Eye (tissue), 1 donor: ENCODE results near the gene SREBF1.

ENCODE experiments used
- DNase-seq: peaks from one replicate; pipeline ENCODE4 v3.0.0-alpha.2; 2015

Gene SREBF1

GRCh38 chr17:17822616-17823015 lies 14.2 kb downstream of the SREBF1 start:
- DNase-seq = no peak

DNA sequence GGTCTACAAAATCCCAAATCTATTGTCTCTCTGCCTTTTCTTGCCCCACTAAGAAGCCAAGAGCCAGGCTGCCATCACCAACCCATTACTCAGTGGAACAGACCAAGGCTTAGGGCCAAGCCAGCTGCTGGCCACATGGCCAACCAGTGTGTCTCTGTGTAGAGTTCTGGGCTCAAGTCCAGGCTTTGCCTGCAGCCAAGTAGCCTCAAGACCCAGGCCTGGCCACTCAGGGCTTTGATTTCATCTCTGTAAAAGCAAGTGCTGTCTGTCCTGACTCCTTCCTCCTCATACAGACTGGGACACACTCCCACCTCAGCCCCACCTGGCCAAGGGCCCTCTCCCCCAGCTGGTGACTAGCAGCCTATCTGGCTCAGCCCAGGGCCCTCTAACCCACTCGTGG lies 14.6 kb downstream of the SREBF1 start:
- no peak for DNase-seq

DNA sequence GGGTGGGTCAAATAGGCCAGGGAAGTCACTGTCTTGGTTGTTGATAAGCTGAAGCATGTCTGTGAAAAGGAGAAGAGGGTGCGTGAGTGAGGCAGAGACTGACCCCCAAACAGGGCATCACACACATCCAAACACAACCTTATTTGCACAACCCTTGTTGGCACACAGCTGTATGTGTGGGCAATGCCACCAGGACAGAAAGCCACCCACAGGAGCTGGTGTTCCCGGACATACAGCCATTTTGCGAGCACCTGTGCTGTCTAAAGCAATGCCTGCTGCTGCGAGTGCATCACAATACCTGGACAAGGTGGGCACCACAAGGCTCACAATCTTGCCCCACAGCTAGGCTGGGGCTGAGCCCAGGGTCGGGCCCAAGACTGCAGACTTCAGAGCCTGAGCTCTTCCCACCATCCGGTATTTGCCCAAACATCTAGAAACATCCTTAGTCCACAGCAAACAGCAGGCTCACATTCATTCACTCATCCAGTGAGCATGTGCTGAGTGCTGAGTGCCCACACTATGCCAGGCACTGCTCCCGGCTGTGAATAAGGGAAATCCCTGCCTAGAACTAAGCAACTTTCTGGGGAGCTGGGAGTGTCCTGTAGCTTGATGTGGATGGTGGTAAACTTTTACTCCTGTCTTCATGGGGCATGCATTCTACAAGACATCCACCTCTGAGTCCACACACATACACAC lies 16.2 kb downstream of the SREBF1 start:
- no peak for DNase-seq

DNA sequence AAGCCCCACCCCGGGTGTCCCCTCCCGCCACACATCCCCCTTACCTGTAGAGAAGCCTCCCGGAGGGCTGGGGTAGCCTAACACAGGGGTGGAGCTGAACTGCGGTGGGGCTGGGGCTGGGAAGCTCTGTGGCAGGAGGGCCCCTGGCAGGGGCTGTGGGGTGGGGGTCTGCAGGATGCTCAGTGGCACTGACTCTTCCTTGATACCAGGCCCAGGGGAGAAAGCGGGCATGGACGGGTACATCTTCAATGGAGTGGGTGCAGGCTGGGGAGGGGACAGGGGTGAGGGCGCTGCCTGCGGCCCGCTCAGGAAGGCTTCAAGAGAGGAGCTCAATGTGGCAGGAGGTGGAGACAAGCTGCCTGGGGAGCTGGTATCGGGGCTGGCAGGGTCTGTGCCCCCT lies 16.7 kb downstream of the SREBF1 start:
- no peak for DNase-seq

- DNase-seq = no peak
Observed at GRCh38 chr17:17819561-17819995, 17.2 kb downstream of the SREBF1 start.

DNA sequence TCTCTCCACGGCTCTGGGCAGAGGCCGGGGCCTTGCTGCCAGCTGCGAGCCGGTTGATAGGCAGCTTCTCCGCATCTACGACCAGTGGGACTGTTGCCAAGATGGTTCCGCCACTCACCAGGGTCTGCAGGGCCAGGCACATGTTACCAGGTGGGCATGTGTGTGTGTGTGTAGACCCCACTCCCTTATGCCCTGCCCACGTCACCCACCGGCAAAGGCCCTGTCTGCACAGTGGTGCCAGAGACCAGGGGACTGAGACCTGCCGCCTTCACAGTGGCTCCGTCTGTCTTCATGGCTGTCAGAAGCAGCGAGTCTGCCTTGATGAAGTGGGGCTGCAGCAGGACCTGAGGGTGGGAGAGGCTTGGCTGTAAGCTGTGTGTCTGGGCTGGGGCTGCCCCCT lies 17.7 kb downstream of the SREBF1 start:
- no peak for DNase-seq

DNA sequence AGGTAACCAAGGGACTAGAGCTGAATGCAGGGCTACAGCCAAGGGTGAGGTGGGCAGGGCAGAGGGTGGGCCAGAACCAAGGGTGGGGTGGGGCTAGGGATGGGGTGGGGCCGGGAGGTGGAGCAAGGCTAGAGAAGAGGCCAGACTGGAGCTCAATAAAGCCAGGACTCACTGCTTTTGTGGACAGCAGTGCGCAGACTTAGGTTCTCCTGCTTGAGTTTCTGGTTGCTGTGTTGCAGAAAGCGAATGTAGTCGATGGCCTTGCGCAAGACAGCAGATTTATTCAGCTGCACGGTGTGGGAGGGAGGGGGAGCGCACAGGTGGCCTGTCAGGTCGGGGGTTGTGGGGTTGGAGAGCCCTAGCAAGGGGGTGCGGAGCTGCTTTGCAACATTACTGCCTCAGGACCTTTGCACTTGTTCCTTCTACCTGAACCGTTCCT lies 18.7 kb downstream of the SREBF1 start:
- DNase-seq = no peak

DNA sequence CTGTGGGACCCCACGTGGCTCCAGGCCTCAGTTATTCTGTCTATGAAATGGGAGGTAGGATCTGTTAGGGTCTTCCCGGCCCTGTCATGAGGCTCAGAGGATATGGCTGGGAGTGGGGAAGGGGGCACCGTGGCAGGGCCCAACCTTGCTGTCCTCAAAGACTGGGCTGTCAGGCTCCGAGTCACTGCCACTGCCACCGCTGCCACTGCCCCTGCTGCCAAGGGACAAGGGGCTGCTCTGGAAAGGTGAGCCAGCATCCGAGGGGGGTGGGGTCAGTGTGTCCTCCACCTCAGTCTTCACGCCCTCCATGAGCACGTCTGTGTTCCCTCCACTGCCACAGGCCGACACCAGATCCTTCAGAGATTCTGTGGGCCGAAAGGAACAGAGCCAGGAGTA lies 19.2 kb downstream of the SREBF1 start:
- DNase-seq = no peak

GRCh38 chr17:17816831-17817551 lies 19.8 kb downstream of the SREBF1 start:
- DNase-seq = peak; percentile 33

- no peak for DNase-seq
Observed at GRCh38 chr17:17816240-17816814, 20.5 kb downstream of the SREBF1 start.

DNA sequence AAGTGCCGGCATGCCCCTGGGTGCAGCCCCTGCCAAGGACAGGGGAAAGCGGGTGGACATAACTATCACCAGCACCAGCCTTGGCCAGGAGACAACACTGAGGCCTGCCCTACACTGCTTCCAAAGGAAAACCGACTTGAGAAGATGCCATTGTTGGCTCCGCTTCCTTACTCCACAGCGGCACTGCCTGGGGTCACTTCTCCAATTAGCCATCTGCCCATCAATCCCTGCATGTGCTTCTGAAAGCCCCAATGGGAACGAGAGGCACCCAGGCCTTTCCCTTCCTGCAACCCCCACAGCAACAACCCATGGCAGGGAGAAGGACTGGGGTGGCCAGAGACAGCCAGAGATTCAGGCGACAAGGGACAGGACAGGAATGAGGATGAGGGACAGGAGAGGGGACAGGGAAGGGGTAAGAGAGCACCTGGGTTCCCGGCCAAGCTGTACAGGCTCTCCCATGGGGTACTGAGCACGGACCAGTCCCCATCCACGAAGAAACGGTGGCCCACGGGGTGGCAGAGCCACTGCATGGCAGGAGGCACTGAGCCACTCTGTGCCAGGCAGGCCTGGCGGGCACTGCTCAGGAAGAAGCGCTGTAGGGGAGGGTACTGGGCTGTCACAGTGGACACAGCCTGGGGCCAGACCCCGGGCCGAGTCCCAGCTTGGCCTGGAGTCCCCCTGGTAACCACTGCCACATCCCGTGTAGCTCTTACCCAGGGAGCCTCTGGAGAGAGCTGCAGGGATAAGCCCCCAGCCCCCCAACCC lies 21.2 kb downstream of the SREBF1 start:
- peak; percentile 64 for DNase-seq

- no peak for DNase-seq
Observed at GRCh38 chr17:17815062-17815406, 21.8 kb downstream of the SREBF1 start.

- DNase-seq = peak; percentile 38
Observed at GRCh38 chr17:17814162-17815061, 22.4 kb downstream of the SREBF1 start.

DNA sequence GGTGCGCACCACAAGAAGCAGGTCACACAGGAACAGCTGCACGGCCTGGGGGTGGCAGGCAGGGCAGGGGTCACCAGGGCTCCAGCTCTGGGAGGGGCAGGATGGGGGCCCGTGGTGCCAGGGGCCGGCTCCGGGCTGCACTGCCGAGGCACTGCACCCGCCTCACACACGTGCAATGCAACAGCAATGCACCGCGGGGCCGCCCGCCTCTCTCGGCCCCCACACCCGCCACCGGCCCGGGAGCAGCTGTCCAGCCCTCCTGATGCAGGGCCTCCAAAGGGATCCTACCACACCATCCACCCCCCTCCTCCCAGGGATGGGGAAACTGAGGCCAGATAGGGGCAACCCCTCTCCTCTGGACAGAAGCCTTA lies 23.1 kb downstream of the SREBF1 start:
- no peak for DNase-seq

DNA sequence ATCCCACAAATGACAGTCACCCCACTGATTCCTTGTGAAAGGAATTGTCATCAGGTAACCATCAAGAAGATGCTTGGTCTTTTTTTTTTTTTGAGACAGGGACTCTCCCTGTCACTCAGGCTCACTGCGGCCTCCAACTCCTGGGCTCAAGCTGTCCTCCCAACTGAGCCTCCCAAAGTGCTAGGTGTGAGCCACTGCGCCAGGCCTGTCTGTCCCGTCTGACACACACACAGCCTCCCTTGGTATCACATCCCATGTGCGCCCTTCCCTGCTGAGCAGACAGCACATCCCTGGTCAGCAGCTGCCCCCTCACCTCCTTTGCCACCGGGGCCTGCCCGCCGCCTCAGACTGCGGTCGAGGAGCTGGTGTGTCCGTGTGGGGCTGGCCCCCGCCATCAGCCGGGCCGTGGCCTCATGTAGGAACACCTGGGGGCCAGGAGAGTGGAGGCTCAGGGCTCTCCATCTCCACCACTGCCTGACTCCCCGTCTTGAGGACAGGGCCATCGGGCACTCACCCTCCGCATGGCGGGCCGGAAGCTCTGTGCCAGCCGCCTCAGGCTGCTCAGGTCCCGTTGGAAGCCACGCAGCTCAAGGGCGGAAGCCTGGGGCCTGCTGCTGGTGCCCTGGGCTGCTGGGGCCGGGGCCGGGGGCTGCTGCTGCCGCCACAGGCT lies 23.6 kb downstream of the SREBF1 start:
- DNase-seq = peak; percentile 29

DNA sequence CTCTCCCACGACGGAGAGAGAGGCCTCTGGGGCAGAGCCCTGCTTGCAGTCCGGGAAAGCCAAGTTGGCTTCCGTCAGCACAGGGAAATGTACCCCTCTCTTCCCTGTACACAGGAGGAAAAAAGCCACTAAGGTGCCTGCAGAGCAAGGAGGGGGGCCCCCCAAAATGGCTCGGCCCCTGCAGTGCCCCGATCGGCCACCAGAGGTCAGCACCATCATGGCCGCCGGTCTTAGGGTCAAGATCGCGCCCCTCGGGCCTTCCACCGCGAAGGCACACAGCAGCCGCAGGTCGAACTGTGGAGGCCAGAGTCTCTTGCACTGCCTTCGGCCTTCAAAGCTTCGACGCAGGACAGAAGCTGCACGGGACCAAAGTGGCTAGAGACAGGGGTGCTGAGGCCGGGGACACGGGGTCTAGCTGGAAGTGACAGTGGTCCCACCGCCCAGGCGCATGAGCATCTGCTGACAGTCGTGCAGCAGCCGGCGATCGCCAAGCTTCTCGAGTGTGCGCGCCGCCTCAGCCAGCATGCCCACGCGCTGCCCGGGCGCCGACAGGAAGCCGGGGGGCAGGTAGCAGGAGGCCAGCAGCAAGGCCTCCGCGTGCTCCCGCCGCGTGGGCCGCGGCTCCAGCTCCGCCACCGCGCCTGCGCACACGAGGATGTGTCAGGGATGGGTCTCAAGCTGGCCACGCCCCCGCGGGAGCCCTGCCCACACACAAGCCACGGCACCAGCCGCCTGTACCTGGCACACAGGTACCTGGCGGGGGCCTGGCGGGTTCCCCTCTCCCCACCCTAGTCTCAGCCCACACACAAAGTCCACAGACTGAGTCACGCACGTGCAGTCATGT lies 24.4 kb downstream of the SREBF1 start:
- peak; percentile 93 for DNase-seq

DNA sequence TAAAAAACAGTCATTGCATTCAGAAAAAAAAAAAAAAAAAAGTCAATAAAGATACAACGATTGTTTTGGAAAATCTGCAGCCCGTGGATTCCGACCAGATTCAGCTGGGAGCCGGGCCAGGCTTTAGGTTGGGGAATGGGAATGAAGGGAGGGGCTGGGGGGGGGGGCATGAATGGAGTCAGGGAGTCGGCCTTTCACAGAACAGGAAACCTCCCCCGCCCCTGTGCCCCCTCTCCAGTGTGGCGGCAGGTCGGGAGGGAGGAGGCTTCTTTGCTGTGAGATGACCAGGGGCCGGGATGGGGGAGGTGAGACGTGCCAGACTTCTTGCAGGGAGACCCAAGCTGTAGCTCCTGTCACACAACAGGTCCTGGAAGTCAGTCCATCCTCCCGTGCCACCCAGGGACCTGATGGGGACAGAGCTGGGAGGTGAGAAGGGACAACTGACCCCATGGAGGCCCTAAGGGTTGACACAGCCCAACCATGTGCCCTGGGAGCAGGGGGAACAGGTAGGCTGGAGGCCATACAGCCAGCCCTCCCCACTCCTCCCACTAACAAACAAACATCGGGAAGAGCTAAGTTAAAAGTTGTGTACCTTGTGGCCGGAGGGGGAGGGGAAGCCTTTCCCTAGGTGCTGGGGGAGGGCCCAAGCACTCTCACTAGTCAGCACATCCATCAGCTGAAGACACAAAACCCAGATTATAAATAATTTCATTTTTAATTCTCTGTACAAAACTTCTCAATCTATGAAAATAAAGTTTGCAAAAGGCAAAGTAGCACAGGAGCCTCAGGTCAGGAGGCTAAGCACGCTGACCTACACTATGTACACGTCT lies 25.2 kb downstream of the SREBF1 start:
- DNase-seq = peak; percentile 78

DNA sequence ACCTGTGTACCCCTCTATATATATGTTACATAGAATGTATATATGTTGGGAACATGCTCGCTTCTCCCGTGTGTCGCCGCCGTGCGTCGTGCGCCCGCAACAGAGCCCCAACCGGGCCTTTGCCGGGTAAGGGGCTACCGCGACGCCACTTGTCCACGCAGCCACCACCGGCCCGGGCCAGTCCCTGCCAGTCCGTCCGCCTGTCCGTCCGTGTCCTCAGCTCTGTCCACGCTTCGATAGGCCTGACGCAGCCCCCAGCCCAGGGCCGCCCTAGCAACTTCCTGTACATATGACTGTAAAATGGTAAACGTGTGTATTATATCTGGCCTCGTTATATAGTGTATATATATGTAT lies 25.9 kb downstream of the SREBF1 start:
- no peak for DNase-seq

DNA sequence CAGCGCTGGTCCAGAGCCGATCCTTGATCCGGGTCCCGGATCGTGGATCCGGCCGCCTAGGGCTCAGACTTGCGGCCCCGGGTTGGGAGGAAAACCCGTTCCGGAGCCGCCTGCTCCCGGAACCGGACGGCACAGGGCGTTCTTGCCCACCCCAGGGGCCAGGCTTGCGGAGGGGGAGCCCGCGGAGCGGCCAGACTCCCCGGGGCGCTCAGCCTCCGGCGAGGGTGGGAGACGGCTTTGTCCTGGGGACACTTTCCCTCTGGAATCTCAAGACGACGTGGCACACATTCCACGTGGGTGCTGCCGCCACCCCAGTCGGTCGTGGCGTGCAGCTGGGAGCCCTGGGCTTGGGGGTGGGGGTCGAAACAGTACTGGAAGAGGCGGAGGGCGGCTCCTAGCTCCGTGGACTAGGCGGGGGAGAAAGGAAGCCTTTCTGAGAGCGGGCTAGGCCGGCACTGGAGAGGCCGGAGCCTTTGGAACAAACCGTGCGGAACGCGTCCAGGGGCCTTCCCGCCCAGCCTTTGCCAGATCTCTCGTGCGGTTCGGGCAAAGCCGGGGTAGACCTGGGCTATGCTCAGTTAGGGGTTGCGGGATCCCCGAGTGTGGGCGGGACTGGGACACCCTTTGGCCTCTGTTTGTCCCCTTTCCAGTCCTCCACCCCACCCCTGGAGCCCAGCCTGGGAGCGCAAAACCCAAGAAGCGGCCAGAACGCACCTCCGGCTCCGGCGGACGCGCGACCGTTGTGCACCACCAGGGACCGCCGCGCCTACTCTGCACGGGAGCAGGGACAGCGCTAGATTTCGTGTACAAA lies 26.5 kb downstream of the SREBF1 start:
- DNase-seq = peak; percentile 93
